Measurements from ENCODE around the gene UPK2. TPM values are rescaled to one million over a fixed set of nuclear protein-coding genes. Genes with fewer than 3 reads are reported as not detected.
A peak's percentile ranks its signal among the peaks of the same experiment; 100 is the strongest.

UPK2 gene
- total and polyA plus RNA-seq, 2 donors (not counting 3 experiments of a cell fraction or from before 2014, with no cell fraction given), result 0.11 TPM; not detected in 1

DNA sequence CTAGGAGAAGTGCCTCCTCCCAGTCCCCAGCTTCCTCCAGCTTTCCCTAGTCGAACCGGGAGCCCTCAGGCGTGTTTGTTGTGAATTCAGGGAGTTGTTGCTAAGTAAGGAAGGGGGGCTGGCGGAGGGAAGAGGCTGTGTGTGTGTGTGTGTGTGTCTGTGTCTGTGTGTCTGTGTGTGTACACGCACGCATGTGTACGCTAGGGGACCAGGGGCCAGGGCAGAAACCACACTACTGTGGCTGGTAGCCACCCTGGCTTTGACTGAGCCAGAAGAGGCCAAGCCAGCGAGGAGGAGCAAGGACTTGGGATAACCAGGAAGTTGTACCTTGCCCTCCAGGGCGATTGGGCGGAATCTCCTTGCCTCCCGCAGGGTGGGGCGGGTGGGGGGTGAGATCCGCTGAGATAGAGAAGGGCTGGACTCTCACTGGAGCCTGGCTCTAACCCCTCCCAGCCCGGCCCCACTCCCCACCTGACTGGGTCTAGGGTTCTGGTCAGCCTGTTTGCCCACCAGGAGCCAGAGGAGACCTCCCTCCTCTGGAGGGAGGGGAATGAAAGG is 37.9 kb upstream of the UPK2 start:
- FAIRE-seq (peak; percentile 61), DNase-seq (ENCODE audit: low read depth, low spot score) (peak; percentile 75)
- Histone ChIP-seq H3K36me3 (ENCODE audit: control insufficient read depth in 2 of 2, extremely low read depth in 1 of 2, insufficient read depth in 2 of 2, low read length in 2 of 2) (no peaks in the 10 kb centered on the region), H2AFZ (ENCODE audit: low read depth, low read length) (no peak overlapping the region), H3K79me2 (ENCODE audit: control insufficient read depth, insufficient read depth, low read length) (peaks cover 75% of the 10 kb centered on the region), H3K4me1 (ENCODE audit: control insufficient read depth, extremely low read depth, insufficient read depth, low read length) (peaks cover 77% of the 10 kb centered on the region), H3K4me3 (replicated peaks in 1 of 3; ENCODE audit: insufficient read depth in 1 of 3, low read depth in 1 of 3, low read length in 3 of 3) (no peak overlapping the region), H3K27ac (ENCODE audit: insufficient read depth, low read depth, low read length) (peak overlapping the region; percentile 62), H3K9me3 (replicated peaks; ENCODE audit: control insufficient read depth, insufficient read depth, low read length) (no peaks in the 10 kb centered on the region), H3K27me3 (ENCODE audit: control insufficient read depth in 2 of 2, insufficient read depth in 2 of 2, low read length in 2 of 2) (no peaks in the 10 kb centered on the region), H3K9ac (replicated peaks; ENCODE audit: extremely low read depth, insufficient read depth, low read length) (peak overlapping the region; percentile 48), H3K9me1 (replicated peaks; ENCODE audit: control insufficient read depth, extremely low read depth, insufficient read depth, low read length) (no peaks in the 10 kb centered on the region), H4K20me1 (replicated peaks; ENCODE audit: control insufficient read depth, extremely low read depth, insufficient read depth, low read length) (no peaks in the 10 kb centered on the region), H3K4me2 (ENCODE audit: insufficient read depth, low read length) (no peak overlapping the region)
- dilution Hi-C loops (cut with MboI; ENCODE audit: extremely low pct_ligation_motif_present, low sequenced_read_pairs), result no loop called here
- CTCF ChIA-PET, result no interaction called here
- POLR2A ChIA-PET, result no interaction called here
- BruUV-seq (replicated peaks), result no TSS peak
- intact Hi-C loops (cut with micrococcal nuclease), result no loop called here
- TF ChIP-seq POLR2A (IDR thresholded peaks at IDR 0.05; ENCODE audit: low read depth, low read length) (no peak), JUN (IDR thresholded peaks at IDR 0.05; ENCODE audit: borderline replicate concordance, insufficient read depth, insufficient read length, low read depth) (no peak), GATA2 (IDR thresholded peaks at IDR 0.05; ENCODE audit: insufficient read depth, insufficient read length, low read depth, low read length) (no peak), FOS (IDR thresholded peaks at IDR 0.05; ENCODE audit: borderline replicate concordance, insufficient read depth, low read length) (no peak), MYC (IDR thresholded peaks at IDR 0.05; ENCODE audit: low read depth, low read length) (no peak), EZH2 (IDR thresholded peaks at IDR 0.05; ENCODE audit: borderline replicate concordance, low read depth, low read length, severe bottlenecking) (no peak), POLR2AphosphoS5 (IDR thresholded peaks at IDR 0.05; ENCODE audit: insufficient read depth, low read depth, low read length) (no peak)
- TF ChIP-seq, protein P1, sequence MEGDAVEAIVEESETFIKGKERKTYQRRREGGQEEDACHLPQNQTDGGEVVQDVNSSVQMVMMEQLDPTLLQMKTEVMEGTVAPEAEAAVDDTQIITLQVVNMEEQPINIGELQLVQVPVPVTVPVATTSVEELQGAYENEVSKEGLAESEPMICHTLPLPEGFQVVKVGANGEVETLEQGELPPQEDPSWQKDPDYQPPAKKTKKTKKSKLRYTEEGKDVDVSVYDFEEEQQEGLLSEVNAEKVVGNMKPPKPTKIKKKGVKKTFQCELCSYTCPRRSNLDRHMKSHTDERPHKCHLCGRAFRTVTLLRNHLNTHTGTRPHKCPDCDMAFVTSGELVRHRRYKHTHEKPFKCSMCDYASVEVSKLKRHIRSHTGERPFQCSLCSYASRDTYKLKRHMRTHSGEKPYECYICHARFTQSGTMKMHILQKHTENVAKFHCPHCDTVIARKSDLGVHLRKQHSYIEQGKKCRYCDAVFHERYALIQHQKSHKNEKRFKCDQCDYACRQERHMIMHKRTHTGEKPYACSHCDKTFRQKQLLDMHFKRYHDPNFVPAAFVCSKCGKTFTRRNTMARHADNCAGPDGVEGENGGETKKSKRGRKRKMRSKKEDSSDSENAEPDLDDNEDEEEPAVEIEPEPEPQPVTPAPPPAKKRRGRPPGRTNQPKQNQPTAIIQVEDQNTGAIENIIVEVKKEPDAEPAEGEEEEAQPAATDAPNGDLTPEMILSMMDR (IDR thresholded peaks at IDR 0.05; ENCODE audit: extremely low read depth in 1 of 2, insufficient read depth in 1 of 2, low read depth in 1 of 2, low read length in 2 of 2), result no peak
- TF ChIP-seq, protein P2, sequence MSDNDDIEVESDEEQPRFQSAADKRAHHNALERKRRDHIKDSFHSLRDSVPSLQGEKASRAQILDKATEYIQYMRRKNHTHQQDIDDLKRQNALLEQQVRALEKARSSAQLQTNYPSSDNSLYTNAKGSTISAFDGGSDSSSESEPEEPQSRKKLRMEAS (IDR thresholded peaks at IDR 0.05; ENCODE audit: insufficient read depth, insufficient read length), result no peak
